AG09309 (cell line): ENCODE data around the gene RHBDD2.
"Not testable (repeated sequence)": the region's sequence is repeated elsewhere in the genome, so short reads cannot be mapped to it uniquely, and the experiment has no call there.

Source experiments
- DNase-seq: peaks from one replicate; pipeline ENCODE4 v3.0.0-alpha.2; 2010; ENCODE audit warnings: low read depth
- H3K4me3 ChIP-seq: 2 replicates; pipeline ENCODE4 v1.5.1; 2011; ENCODE audit warnings: mild to moderate bottlenecking, low read depth, low read length, moderate library complexity; ENCODE audit not compliant: control insufficient read depth
- CTCF ChIP-seq: IDR thresholded peaks from 2 replicates; pipeline ENCODE4 v1.5.1; 2011; ENCODE audit warnings: mild to moderate bottlenecking, low read depth, low read length, inconsistent platforms; ENCODE audit not compliant: insufficient read depth, control insufficient read depth; ENCODE audit errors: missing control alignments

The RHBDD2 gene

GRCh38 chr7:75854233-75854632 lies 24.6 kb upstream of the RHBDD2 start:
- H3K4me3 ChIP-seq: no peak overlapping the region
- no peak for TF ChIP-seq CTCF
- peak; percentile 60 for DNase-seq

GRCh38 chr7:75854813-75855345 lies 24.0 kb upstream of the RHBDD2 start:
- DNase-seq: not testable (repeated sequence)

GRCh38 chr7:75856536-75856935 lies 22.3 kb upstream of the RHBDD2 start:
- no peak overlapping the region for H3K4me3 ChIP-seq
- DNase-seq: no peak

More at GRCh38 chr7:75854813-75855345, 24.0 kb upstream of the RHBDD2 start:
- H3K4me3 ChIP-seq: not testable (repeated sequence)

GRCh38 chr7:75858410-75858809 lies 20.4 kb upstream of the RHBDD2 start:
- H3K4me3 ChIP-seq: no peak overlapping the region
- no peak for TF ChIP-seq CTCF
- DNase-seq: no peak

More at GRCh38 chr7:75856536-75856935, 22.3 kb upstream of the RHBDD2 start:
- no peak for TF ChIP-seq CTCF

GRCh38 chr7:75861636-75862035 lies 17.2 kb upstream of the RHBDD2 start:
- DNase-seq: no peak
- TF ChIP-seq CTCF: no peak
- H3K4me3 ChIP-seq: no peak overlapping the region

GRCh38 chr7:75864251-75864650 lies 14.6 kb upstream of the RHBDD2 start:
- not testable (repeated sequence) for H3K4me3 ChIP-seq, DNase-seq

- H3K4me3 ChIP-seq: no peak overlapping the region
- DNase-seq: no peak
- TF ChIP-seq CTCF: no peak
Observed at GRCh38 chr7:75866114-75866488, 12.7 kb upstream of the RHBDD2 start.
